CD4-positive, alpha-beta T cell treated with Interleukin-2 at 100 ng/mL for 4 hours (primary cell): ENCODE measurements around the gene SPON1.
"Not testable (repeated sequence)": the region's sequence is repeated elsewhere in the genome, so short reads cannot be mapped to it uniquely, and the experiment has no call there.

Source experiments
- DNase-seq: peaks from one replicate; pipeline ENCODE4 v3.0.0-alpha.2; 2020; ENCODE audit warnings: low spot score

SPON1 gene

DNA sequence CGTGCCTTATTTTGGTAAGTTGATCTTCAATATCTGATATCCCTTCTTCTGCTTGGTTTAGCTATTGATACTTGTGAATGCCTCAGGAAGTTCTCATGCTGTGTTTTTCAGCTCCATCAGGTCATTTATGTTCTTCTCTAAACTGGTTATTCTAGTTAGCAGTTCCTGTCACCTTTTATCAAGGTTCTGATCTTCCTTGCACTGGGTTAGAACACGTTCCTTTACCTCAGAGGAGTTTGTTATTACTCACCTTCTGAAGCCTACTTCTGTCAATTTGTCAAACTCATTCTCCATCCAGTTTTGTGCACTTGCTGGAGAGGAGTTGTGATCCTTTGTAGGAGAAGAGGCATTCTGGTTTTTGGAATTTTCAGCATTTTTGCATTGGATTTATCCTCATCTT lies 126.3 kb downstream of the SPON1 start:
- DNase-seq = not testable (repeated sequence)

GRCh38 chr11:14089690-14090462 lies 127.4 kb downstream of the SPON1 start:
- DNase-seq = no peak

GRCh38 chr11:14090631-14091030 lies 128.1 kb downstream of the SPON1 start:
- not testable (repeated sequence) for DNase-seq

- no peak for DNase-seq
Measured at GRCh38 chr11:14093065-14093464, 130.5 kb downstream of the SPON1 start.

DNA sequence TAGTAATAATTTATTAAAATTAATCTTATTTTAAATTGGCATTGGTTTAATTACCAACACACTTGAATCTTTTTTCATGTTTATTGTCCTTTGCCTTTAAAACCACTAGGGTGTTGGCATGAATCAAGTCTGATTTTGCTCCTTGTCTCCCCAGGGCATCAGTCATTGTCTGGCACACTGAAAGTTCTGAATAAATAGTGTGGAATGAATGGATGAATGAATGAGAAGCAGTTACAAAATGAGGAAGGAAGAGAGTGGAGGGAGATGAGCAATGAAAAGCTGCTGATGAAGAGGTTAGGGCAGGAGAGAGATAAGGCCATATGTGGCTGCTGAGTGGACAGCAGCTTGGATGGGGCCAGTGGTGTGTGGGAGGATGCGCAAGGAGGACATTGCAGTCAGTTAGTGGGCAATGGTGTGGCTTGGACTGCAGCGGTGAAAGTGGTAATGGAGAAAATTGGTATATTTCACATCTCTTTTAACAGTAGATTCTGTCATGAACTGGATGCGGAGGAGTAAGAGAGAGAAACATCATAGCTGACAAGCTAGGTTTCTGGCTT lies 132.0 kb downstream of the SPON1 start:
- DNase-seq = no peak

GRCh38 chr11:14095882-14096281 lies 133.4 kb downstream of the SPON1 start:
- DNase-seq = no peak

- no peak for DNase-seq
Measured at GRCh38 chr11:14096606-14097005, 134.1 kb downstream of the SPON1 start.

GRCh38 chr11:14101388-14101787 lies 138.9 kb downstream of the SPON1 start:
- DNase-seq = no peak

DNA sequence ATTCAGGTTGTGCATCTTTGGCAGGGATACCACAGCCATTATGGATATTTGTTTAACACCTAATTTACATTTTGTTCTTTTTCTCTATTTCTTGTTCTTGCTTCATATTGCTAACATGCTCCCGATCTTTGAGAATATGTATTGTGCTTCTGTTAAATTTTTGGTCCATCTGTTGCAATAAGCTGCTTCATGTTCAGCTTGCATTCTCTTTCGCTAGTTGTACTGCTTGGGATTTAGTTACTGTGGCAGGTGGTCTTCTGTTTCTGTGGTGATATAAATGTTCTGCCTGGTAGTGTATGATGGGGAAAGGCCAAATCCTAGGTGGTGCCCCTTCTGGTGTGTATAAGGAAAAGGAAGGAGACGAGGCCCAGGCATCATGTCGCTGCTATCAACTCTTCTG lies 140.2 kb downstream of the SPON1 start:
- no peak for DNase-seq

GRCh38 chr11:14105446-14105845 lies 142.9 kb downstream of the SPON1 start:
- DNase-seq = no peak

DNA sequence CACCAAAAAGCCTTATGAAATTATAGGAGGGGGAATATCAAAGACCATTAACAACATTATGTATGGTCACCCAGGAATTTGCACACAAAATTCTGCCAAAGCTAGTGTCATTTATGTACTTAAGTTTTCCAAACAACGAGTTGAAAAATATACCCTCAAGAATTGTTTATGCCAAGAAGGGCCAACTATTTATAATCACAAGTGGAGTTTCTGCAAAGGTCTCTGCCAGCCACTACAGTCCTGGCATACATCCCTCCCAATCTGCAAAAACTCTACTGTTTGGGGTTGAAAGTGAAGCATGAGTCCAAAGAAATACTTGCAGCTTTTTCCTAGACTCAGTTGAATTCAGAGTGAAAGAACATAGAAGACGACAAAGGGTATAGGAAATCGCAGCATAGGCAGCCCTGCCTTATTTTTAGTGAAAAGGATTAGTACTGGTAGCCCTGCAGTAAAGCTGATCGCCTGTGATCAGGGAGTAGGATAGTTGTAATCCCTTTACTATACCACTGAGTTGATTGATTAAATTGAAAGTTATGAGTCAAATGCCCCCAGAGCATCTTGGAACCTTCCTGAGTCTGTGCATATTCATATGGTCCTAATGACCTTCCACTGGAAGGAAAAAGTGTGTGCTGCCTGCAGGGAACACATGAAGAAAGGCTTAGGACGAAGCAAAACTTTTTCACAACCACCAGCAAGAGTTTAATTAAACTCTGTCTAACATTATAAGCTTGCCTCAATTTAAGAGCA lies 144.0 kb downstream of the SPON1 start:
- no peak for DNase-seq

- DNase-seq = no peak
Measured at GRCh38 chr11:14107050-14107430, 144.5 kb downstream of the SPON1 start.

- no peak for DNase-seq
Measured at GRCh38 chr11:14109742-14110141, 147.2 kb downstream of the SPON1 start.

GRCh38 chr11:14110629-14111028 lies 148.1 kb downstream of the SPON1 start:
- no peak for DNase-seq

DNA sequence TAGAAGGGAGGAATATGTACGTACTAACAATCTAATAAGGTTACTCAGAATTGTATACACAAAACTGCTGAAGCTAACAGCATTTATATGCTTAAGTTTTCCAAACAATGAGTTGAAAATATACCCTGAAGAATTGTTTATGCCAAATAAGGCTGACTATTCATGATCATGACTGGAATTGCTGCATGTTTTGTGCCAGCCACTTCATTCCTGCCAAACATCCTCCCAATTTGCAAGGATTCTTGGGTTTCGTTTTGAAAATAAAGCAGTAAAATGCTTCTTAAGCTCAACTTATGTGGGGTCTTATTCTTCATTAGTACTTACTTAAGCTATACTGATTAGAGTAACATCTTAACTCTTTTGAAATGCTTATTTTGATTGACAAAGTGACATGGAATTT lies 149.0 kb downstream of the SPON1 start:
- DNase-seq = no peak

DNA sequence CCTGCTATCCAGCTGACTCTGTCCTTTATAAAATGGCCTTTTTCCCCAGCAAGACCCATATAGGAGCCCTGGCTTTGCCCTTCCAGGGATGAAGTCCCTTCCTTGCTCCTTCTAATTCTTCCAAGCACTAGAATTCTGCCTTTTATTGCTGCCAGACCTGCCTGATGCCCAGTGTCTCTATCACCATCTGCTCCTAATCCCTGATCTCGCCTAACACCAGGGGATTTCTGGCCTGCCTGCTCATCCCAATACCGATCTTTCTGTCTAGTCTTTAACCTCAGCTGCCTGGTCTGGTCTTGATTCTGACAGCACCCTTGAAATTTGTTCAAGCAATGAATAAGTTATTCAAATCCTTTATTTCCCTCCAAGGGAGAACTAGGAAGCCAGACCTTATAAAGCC lies 150.2 kb downstream of the SPON1 start:
- DNase-seq = no peak

DNA sequence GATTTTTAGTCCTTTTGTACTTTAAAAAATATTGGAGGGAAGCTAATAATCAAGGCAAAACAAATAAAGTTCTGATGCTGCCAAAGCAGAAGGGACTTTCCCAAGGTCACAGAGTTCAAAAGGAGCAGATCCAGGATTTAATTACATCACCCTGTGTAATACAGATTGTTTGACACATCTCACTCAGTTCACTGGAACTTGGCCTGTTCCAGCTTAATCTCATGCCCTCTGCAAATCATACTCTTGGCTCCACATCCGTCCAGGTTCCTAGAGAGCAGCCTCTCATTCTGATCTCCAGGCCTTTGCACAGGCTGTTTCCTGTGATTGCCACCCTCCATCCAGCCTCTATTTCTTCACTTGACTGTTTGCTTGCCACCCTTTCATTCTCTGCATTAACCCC lies 151.7 kb downstream of the SPON1 start:
- DNase-seq = no peak

DNA sequence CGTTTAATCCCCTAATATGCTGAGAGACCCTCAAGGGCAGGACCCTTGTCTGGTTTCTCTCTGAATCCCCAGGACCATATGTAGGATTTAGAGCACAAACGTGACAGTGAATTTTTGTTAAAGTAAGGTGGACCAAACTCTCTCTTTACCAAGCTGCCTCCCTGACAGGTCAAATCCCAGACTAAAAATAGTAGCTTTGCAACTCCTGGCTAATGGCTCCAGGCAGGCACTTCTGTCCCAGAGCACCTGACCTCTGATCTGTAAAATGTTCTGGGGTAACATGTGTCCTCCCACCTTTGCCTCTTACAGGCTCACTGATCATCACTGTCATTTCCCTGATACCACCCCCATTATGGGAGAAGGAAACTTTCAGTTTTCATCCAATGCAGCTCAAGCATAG lies 152.3 kb downstream of the SPON1 start:
- DNase-seq = no peak

DNA sequence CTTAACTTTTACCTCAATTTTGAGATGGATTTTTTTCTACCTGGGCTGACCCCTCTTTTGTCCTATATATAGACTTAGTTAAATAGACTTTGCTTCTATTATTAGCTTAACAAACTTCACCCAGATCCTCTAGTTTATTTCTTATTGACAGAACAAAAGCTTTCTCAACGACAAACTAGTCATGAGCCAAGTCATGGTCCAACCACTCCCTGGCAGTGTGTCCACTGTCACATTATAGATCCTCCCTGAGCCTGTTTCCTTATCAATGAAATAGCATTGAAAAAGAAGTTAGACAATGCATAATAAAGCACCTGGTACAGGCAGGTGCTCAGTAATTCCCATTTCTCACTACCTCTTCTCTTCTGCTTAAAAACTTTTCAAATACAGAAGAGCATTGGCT lies 155.1 kb downstream of the SPON1 start:
- DNase-seq = no peak

- no peak for DNase-seq
Measured at GRCh38 chr11:14118072-14118471, 155.5 kb downstream of the SPON1 start.

- DNase-seq = no peak
Measured at GRCh38 chr11:14119357-14119756, 156.8 kb downstream of the SPON1 start.

- DNase-seq = no peak
Measured at GRCh38 chr11:14124350-14124749, 161.8 kb downstream of the SPON1 start.

DNA sequence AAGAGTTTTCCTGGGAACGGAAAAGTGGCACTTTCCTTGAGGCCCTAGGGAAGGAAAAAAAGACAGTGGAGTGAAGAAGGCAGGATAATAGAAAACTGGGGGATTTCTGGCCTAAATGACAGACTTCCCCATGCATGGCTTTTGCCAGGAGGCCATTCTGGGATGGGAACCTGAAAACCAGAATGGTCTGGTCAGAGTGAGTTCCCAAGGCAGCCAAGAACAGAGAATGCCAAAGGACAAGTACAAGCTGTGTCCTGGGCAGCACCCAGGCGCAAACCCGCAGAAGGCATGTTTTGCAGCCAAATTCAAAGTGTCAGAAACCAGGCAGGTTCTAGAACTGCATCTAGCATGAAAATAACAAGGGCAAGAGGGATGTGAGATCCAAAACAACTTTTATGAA lies 162.4 kb downstream of the SPON1 start:
- no peak for DNase-seq
